Measurements from ENCODE around the gene STIM1.
A peak's percentile ranks its signal among the peaks of the same experiment; 100 is the strongest.

Gene STIM1

DNA sequence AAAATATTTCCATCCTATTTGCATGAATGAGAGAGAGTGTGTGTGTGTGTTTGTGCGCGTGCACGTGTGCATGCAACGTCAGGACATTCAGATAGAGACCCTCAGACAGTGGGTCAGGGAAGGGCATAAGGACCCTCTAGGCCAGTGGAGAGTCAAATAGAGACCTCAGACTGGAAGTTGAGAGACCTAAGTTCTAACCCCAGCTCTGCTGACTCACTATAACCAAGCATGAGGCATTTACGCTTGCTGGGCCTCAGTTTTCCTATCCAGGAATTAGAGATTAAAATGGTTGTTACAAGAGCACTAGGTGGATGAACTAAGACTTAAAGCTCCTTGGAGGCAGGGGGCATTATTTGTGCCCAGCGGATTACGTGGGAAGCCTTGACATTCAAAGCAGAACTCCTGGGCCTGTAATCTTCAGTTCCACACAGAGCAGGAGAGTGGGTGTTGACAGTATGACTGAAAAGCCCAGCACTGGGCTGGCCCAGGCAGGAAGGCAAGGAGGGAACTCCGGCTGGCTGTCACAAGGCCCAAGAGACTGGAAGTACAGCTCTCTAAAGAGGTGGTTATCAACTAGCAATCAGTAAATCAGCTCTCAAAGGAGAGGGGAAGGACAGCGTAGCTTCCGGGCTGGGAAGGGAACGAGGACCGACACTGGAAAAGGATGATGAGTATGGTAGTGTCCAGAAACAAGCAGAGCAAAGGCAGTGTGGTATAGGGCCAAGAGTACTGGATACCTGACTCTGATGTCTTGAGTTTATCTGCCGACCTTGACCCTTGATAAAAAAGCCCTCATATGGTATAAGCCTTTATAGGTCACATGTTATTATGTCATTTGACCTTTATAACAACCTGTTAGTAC, 23.9 kb upstream of the STIM1 start:
- no peak for DNase-seq

DNA sequence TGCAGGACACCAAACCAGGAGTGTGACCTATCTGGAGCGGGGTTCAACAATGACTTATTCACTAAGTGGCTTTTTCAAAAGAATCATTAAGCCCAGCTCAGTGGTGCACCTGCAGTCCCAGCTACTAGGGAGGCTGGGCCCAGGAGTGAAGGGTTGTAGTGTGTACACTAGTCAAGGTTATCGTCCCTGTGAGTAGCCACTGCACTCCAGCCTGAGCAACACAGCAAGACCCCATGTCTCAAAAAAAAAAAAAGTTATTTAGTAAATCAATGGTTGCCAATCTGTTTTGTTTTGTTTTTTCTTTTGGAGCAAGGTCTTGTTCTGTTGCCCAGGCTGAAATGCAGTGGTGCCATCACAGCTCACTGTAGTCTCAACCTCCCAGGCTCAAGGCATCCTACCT, 22.6 kb upstream of the STIM1 start:
- no peak for DNase-seq

GRCh38 chr11:3833449-3833848, 22.0 kb upstream of the STIM1 start:
- no peak for DNase-seq

DNA sequence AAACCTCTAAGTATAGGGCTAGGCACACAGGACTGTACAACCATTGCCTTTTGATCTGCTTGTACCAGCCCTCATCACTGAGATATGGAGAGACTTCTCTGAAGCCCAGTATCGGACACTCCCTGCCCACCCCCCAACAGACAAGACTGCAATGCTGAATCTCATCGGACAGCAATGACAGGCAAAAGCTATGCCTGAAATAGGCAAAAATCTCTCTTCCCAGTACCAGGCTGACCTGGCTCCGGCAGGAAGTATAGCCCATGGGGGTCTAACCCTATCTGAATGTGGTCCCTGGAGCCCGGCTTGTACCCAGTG, 21.2 kb upstream of the STIM1 start:
- DNase-seq: no peak

- no peak for DNase-seq
Measured at GRCh38 chr11:3834664-3835461, 20.6 kb upstream of the STIM1 start.

- DNase-seq: no peak
Measured at GRCh38 chr11:3835751-3836150, 19.7 kb upstream of the STIM1 start.

DNA sequence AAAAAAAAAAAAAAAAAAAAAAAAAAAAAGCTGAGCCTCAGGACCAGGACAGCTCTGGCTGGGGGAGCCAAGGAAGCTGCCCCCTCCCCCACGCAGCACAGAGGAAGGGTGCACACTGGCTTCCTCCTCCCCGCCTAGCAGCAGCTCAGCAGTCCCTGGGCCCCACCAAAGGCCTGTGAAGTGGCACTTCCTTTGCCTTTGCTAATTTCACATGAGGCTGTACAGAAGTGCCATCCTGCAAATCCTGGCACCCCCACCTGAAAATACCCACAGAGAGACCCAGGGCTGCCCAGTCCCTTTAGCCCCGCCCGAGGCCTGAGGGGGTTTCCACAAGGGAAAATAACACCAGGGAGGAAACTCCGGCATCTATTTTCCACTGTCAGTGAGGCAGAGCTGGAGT, 18.6 kb upstream of the STIM1 start:
- peak; percentile 38 for DNase-seq

- DNase-seq: no peak
Measured at GRCh38 chr11:3837793-3838192, 17.7 kb upstream of the STIM1 start.

DNA sequence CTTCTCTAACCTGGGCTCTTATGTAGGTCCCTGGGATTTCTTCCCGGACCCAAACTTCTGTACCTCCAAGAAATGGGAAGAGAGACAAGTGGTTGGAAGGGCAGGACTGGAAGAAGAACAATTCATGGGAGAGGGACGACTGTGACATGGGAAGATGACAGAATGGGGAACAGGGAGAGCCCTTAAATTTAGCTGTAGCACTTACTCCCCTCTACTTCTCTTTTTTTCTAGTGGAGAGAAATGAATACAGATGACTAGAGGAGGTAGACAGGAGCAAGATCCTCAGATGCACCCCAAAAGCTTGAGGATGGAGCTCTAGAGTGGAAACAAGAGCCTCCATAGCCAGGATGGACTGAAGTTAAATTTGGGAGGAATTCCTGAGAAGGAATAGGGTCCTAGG, 17.0 kb upstream of the STIM1 start:
- DNase-seq: no peak

DNA sequence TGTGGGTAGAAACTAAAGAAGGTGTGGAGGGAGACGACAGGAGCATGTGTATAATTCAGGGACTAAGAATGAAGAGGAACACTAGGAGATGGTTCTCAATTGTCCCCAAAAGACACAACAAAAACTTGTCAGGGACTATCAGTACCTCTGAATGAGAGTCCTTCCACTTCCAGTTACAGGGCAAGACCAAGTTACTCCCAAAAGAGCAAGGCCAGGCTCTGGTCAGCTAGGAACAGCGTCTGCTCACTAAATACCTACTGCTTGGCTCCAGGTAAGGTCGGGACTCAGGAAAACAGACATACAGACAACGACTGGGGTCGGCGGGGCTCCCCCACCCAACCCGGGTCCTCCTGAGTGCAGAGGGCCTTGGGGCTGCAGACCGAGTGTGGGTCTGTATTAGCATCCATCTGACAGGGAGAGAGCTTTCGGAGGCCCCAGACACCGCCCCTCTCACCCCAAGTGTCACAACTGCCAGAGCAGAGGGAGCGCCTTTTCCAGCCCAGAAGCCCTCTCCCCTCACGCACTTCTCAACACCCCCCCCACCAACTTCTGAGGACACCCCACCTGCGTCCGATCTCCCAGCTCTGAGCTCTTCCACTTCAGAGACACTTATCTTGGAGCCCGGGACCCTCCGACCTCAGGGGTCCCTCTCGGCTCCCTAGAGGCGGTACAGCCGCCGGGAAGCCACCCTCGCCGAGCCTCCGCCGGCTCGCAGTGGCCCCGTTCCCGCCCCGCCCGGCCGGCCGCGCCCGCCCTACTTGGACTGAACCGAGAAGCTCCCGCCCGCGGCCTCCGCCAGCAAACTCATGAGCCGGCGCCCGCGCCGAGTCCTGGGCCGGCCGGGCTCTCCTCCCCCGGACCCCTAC, 15.2 kb upstream of the STIM1 start:
- DNase-seq: peak; percentile 56

GRCh38 chr11:3840870-3841425, 14.5 kb upstream of the STIM1 start, which contains the start of gene RHOG:
TSS of gene RHOG (minus strand) at chr11:3840959. CDS start at chr11:3828138, 12,821 bp downstream.
- peak; percentile 63 for DNase-seq

DNA sequence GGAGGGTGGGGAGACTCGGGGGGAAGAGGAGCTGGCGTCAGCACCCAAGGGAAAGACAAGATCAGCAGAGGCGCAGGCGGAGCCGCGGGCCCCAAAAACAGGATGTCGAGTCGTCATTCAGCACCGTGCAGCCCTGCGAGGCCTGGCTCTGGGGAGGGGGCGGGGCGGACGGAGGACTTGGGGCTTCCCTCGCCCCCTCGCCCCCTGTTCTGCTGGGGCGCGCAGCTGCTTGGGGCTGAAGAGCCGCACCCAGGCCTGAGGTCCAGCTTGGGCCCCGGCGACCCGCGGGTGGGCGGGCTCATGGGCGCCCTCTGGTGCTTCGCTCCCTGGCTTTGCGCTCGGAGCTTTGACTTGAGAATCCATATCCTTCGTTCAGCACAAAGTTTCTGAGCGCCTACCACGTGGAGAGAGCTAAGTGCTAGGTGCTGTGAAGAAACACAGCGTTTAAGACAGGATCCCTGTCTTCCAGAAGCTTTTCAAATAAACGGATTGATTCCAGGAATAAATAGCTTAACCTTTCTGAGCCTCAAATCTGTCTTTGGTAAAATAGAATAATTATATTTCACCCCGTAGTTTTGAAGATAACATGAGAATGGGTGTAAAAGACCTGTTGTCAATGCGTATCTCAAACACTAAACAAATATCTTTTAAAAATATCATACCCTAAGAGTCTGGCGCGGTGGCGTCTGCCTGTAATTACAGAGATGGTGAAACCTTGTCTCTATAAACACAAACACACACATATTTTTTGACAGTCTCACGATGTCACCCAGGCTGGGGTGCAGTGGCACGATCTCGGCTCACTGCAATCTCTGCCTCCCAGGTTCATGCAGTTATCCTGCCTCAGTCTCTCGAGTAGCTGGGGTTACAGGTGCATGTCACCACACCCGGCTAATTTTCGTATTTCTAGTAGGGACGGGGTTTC, 13.8 kb upstream of the STIM1 start:
- peak; percentile 94 for DNase-seq

DNA sequence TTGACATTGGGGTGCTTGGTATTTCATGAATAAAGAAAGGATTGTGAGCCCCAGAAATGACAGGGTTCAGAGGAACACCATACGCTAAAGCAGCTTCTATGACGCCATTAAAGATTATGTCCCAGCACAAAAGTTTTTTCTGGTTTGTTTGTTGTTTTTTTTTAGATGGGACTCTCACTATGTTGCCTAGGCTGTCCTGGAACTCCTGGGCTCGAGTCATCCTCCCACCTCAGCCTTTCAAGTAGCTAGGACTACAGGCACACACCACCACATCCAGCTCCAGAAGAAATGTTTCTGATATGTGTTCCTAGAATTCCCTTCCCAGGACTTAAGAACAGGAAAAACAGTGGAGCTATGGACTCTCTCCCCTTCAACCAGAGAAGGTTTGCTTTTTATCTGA, 12.1 kb upstream of the STIM1 start:
- DNase-seq: no peak

GRCh38 chr11:3845246-3845645, 10.2 kb upstream of the STIM1 start:
- no peak for DNase-seq

GRCh38 chr11:3845670-3846069, 9.8 kb upstream of the STIM1 start:
- DNase-seq: no peak

GRCh38 chr11:3849297-3849874, 6.1 kb upstream of the STIM1 start:
- no peak for DNase-seq

DNA sequence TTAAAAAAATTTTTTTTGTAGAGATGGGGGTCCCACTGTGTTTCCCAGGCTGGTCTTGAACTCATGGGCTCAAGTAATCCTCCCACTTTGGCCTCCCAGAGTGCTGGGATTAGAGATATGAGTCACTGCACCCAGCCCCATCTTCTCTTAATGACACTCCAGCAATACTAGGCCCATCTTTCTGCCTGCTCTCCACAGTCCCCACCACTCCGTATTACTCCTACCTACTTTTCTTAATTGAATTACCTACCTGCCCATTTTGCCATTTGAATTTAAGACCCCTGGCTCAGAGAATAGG, 2.0 kb upstream of the STIM1 start:
- no peak for DNase-seq

- peak; percentile 60 for DNase-seq
Measured at GRCh38 chr11:3853899-3854659, 1.4 kb upstream of the STIM1 start.

GRCh38 chr11:3854660-3854976, 846 bp upstream of the STIM1 start:
- DNase-seq: no peak

- DNase-seq: peak; percentile 55
Measured at GRCh38 chr11:3855808-3856491, 486 bp downstream of the STIM1 start.
